Measurements from ENCODE around the gene CYFIP1. TPM values are rescaled to one million over a fixed set of nuclear protein-coding genes. Genes with fewer than 3 reads are reported as not detected.

The CYFIP1 gene
- total and polyA plus RNA-seq, 2 donors from 2014 or later: 32.3 to 143 TPM

DNA sequence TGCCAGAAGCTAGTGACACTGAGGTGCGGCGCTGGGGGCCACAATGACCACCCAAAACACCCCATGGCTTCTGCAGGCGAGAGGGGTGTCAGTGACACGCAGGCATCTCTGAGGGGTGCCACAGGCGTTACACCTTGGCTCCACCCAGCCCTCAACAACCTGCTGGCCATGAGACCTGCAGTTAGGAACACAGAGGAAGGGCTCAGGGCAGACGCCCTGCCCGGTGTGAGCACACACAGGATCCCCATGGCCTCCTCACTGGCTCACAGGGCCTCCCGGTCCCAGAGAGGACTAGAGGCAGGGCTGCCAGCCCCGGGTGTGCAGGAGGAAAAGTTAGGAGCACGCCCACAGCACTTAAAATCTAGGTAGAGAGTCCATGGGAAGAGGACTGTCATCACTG, 35.1 kb downstream of the CYFIP1 start:
- Histone ChIP-seq H3K4me3 (ENCODE audit: low read length in 3 of 3) (no peak overlapping the region), H3K36me3 (ENCODE audit: control insufficient read depth in 2 of 3, insufficient read depth in 3 of 3, low read length in 3 of 3) (peaks cover 4 to 24% (median 13%) of the 10 kb centered on the region in 3 donors), H3K27ac (ENCODE audit: low read depth in 2 of 2, low read length in 2 of 2) (no peak overlapping the region), H3K4me1 (ENCODE audit: control insufficient read depth in 2 of 3, insufficient read depth in 2 of 3, low read depth in 1 of 3, low read length in 3 of 3) (peaks cover 0 to 11% (median 0%) of the 10 kb centered on the region in 3 donors), H3K9ac (ENCODE audit: low read length in 3 of 3) (no peak overlapping the region), H3K9me3 (ENCODE audit: control insufficient read depth in 2 of 3, insufficient read depth in 1 of 3, low read length in 3 of 3) (no peaks in the 10 kb centered on the region), H3K27me3 (ENCODE audit: control insufficient read depth, insufficient read depth, low read length) (no peaks in the 10 kb centered on the region)
- no peak for TF ChIP-seq CTCF (IDR thresholded peaks at IDR 0.05; ENCODE audit: borderline replicate concordance, extremely low read depth, insufficient read depth)
- intact Hi-C loops (cut with DNase I): no loop called here
- DNase-seq: no peak
- FAIRE-seq: no peak

GRCh38 chr15:22944651-22945050, 35.5 kb downstream of the CYFIP1 start:
- Histone ChIP-seq H3K9me3 (ENCODE audit: control insufficient read depth in 2 of 3, insufficient read depth in 1 of 3, low read length in 3 of 3) (no peaks in the 10 kb centered on the region), H3K27me3 (ENCODE audit: control insufficient read depth, insufficient read depth, low read length) (no peaks in the 10 kb centered on the region), H3K36me3 (ENCODE audit: control insufficient read depth in 2 of 3, insufficient read depth in 3 of 3, low read length in 3 of 3) (peaks cover 4 to 24% (median 17%) of the 10 kb centered on the region in 3 donors), H3K4me1 (ENCODE audit: control insufficient read depth in 2 of 3, insufficient read depth in 2 of 3, low read depth in 1 of 3, low read length in 3 of 3) (peaks cover 0 to 11% (median 0%) of the 10 kb centered on the region in 3 donors), H3K27ac (ENCODE audit: low read depth in 2 of 2, low read length in 2 of 2) (no peak overlapping the region), H3K4me3 (ENCODE audit: low read length in 3 of 3) (no peak overlapping the region), H3K9ac (ENCODE audit: low read length in 3 of 3) (no peak overlapping the region)
- no peak for TF ChIP-seq CTCF (IDR thresholded peaks at IDR 0.05; ENCODE audit: borderline replicate concordance, extremely low read depth, insufficient read depth)
- FAIRE-seq (no peak), DNase-seq (peak in 1 of 5 donors; percentile 81)
- intact Hi-C loops (cut with DNase I): no loop called here

GRCh38 chr15:22942877-22943276, 37.3 kb downstream of the CYFIP1 start:
- DNase-seq (no peak), FAIRE-seq (no peak)
- no peak overlapping the region for H3K4me3 ChIP-seq (ENCODE audit: low read length in 3 of 3)
- intact Hi-C loops (cut with DNase I): no loop called here
- H3K9ac ChIP-seq (ENCODE audit: low read length in 3 of 3): no peak overlapping the region
- peaks cover 0 to 4% (median 0%) of the 10 kb centered on the region in 3 donors for H3K4me1 ChIP-seq (ENCODE audit: control insufficient read depth in 2 of 3, insufficient read depth in 2 of 3, low read depth in 1 of 3, low read length in 3 of 3)
- TF ChIP-seq CTCF (IDR thresholded peaks at IDR 0.05; ENCODE audit: borderline replicate concordance, extremely low read depth, insufficient read depth): no peak
- H3K36me3 ChIP-seq (ENCODE audit: control insufficient read depth in 2 of 3, insufficient read depth in 3 of 3, low read length in 3 of 3): peaks cover 4 to 38% (median 22%) of the 10 kb centered on the region in 3 donors
- H3K9me3 ChIP-seq (ENCODE audit: control insufficient read depth in 2 of 3, insufficient read depth in 1 of 3, low read length in 3 of 3): no peaks in the 10 kb centered on the region
- no peaks in the 10 kb centered on the region for H3K27me3 ChIP-seq (ENCODE audit: control insufficient read depth, insufficient read depth, low read length)
- H3K27ac ChIP-seq (ENCODE audit: low read depth in 2 of 2, low read length in 2 of 2): no peak overlapping the region

DNA sequence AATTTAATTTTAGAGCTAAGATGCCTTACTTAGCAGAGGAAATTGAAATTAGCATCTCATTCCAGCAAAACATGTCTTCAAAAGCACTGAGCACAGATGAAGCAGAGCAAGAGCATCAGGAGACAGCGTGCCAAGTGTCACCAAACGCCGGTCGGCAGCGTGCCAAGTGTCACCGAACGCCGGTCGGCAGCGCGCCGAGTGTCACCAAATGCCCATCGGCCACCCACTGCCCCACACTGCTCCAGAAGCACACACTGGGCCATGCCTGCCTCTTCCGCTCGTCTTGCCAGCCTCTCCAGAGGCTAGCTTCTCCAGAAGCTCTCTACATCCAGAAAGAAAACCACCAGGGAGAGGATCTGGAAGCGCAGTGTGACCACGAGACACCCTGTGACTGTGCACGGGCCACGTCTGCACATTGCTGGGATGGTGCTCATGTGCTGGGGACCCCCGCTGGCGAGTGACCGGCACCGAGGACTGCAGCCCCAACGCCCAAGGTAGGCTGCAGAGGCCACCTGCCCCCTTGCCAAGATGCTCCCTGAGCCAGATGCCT, 37.8 kb downstream of the CYFIP1 start:
- peaks cover 4 to 41% (median 22%) of the 10 kb centered on the region in 3 donors for H3K36me3 ChIP-seq (ENCODE audit: control insufficient read depth in 2 of 3, insufficient read depth in 3 of 3, low read length in 3 of 3)
- FAIRE-seq (no peak), DNase-seq (no peak)
- intact Hi-C loops (cut with DNase I): no loop called here
- H3K4me3 ChIP-seq (ENCODE audit: low read length in 3 of 3): no peak overlapping the region
- no peak overlapping the region for H3K9ac ChIP-seq (ENCODE audit: low read length in 3 of 3)
- no peaks in the 10 kb centered on the region for H3K27me3 ChIP-seq (ENCODE audit: control insufficient read depth, insufficient read depth, low read length)
- H3K27ac ChIP-seq (ENCODE audit: low read depth in 2 of 2, low read length in 2 of 2): no peak overlapping the region
- no peak for TF ChIP-seq CTCF (IDR thresholded peaks at IDR 0.05; ENCODE audit: borderline replicate concordance, extremely low read depth, insufficient read depth)
- no peaks in the 10 kb centered on the region for H3K4me1 ChIP-seq (ENCODE audit: control insufficient read depth in 2 of 3, insufficient read depth in 2 of 3, low read depth in 1 of 3, low read length in 3 of 3)
- H3K9me3 ChIP-seq (ENCODE audit: control insufficient read depth in 2 of 3, insufficient read depth in 1 of 3, low read length in 3 of 3): no peaks in the 10 kb centered on the region
